HCT116 (cell line): ENCODE measurements around the gene MPV17L2. TPM values are rescaled to one million over a fixed set of nuclear protein-coding genes. Genes with fewer than 3 reads are reported as not detected.

Source experiments
- ATAC-seq: fragments of 200-7000 bp; cut with Tn5 transposase; 2 replicates; pipeline ENCODE4 v1.9.1; 2020; ENCODE audit warnings: mild to moderate bottlenecking, moderate library complexity
- BruUV-seq: library from RNA; stranded (reverse); fragments of 400-500 nt; replicated peaks from 2 replicates; lab custom pipeline; 2021; lab: Mats Ljungman, UMichigan
- CTCF ChIA-PET: fragments of 300-600 bp; sonication (Branson Sonifier 250); formaldehyde crosslinking; loops from one replicate; lab custom pipeline; 2021; ENCODE audit warnings: antibody characterized with exemption; lab: Charles Lee
- POLR2A ChIA-PET: fragments of 300-600, 350-600 bp; sonication (Branson Sonifier 250); formaldehyde crosslinking; loops from one replicate; lab custom pipeline; 2021; ENCODE audit warnings: antibody characterized with exemption; lab: Charles Lee
- RAD21 ChIA-PET, 2 experiments: fragments of 300-600 bp; sonication (Branson Sonifier 250); formaldehyde crosslinking; loops; one replicate each; lab custom pipeline; 2023; ENCODE audit warnings: low total read pairs in 2 of 2; ENCODE audit not compliant: uncharacterized antibody in 2 of 2, unreplicated experiment in 2 of 2, low non-redundant PET in 1 of 2; lab: Charles Lee
- DNase-seq: peaks from one replicate; pipeline ENCODE4 v3.0.0-alpha.2; 2010; ENCODE audit warnings: low read depth, low spot score
- H2AFZ ChIP-seq: fragments of 200-600 bp; shearing (Covaris generic), sonication (generic); 2 replicates; pipeline ENCODE4 v1.6.1; 2017; ENCODE audit warnings: low read depth, mixed run types, mixed read lengths, antibody characterized with exemption, low read length; ENCODE audit not compliant: poor library complexity, severe bottlenecking
- H3K27ac ChIP-seq: 2 replicates; pipeline ENCODE4 v1.5.1; 2012; ENCODE audit warnings: low read depth, low read length
- H3K27me3 ChIP-seq: fragments of 200-600 bp; sonication (generic); 2 replicates; pipeline ENCODE4 v1.6.1; 2016; ENCODE audit warnings: mixed run types, low read length, mixed read lengths; ENCODE audit not compliant: insufficient read depth
- H3K36me3 ChIP-seq, 2 experiments: fragments of 200-500 bp in 1 of 2; fragments of 200-600 bp in 1 of 2; sonication (Bioruptor generic) in 1 of 2; sonication (generic) in 1 of 2; 2 replicates each; pipeline versions ENCODE4 v1.5.1 to v1.6.1; 2014 to 2016; ENCODE audit warnings: low read length in 2 of 2, inconsistent platforms in 1 of 2, mixed read lengths in 1 of 2, mixed run types in 1 of 2; ENCODE audit not compliant: insufficient read depth in 2 of 2, control insufficient read depth in 1 of 2
- H3K4me1 ChIP-seq, 2 experiments: fragments of 200-600 bp in 1 of 2; sonication (generic) in 1 of 2; 2 replicates each; pipeline versions ENCODE4 v1.5.1 to v1.6.1; 2012 to 2017; ENCODE audit warnings: low read length in 2 of 2, inconsistent platforms in 1 of 2, mild to moderate bottlenecking in 1 of 2, mixed read lengths in 1 of 2, mixed run types in 1 of 2, moderate library complexity in 1 of 2; ENCODE audit not compliant: insufficient read depth in 2 of 2, control insufficient read depth in 1 of 2
- H3K4me2 ChIP-seq: fragments of 200-600 bp; sonication (generic); 2 replicates; pipeline ENCODE4 v1.6.1; 2017; ENCODE audit warnings: mixed run types, low read length, mixed read lengths
- H3K4me3 ChIP-seq, 2 experiments: fragments of 200-600 bp in 1 of 2; sonication (generic) in 1 of 2; replicated peaks in 1 of 2; 2 replicates each; pipeline ENCODE4 v1.5.1; 2011 to 2016; ENCODE audit warnings: low read length in 2 of 2, control low read depth in 1 of 2, low read depth in 1 of 2, mild to moderate bottlenecking in 1 of 2, mixed read lengths in 1 of 2, mixed run types in 1 of 2
- H3K79me2 ChIP-seq: fragments of 200-600 bp; sonication (generic); 2 replicates; pipeline ENCODE4 v1.6.1; 2017; ENCODE audit warnings: mild to moderate bottlenecking, mixed run types, low read length, moderate library complexity, mixed read lengths; ENCODE audit not compliant: insufficient read depth
- H3K9ac ChIP-seq: fragments of 200-600 bp; sonication (generic); 2 replicates; pipeline ENCODE4 v1.6.1; 2016; ENCODE audit warnings: low read length, mixed read lengths
- H3K9me2 ChIP-seq: fragments of 200-600 bp; sonication (generic), shearing (Covaris generic); 2 replicates; pipeline ENCODE4 v1.6.1; 2017; ENCODE audit warnings: mixed run types, mild to moderate bottlenecking, moderate library complexity; ENCODE audit not compliant: insufficient read depth
- H3K9me3 ChIP-seq, 2 experiments: fragments of 200-500 bp in 1 of 2; fragments of 200-600 bp in 1 of 2; sonication (Bioruptor generic) in 1 of 2; sonication (generic) in 1 of 2; 2 replicates each; pipeline ENCODE4 v1.6.1; 2014 to 2017; ENCODE audit warnings: low read length in 2 of 2, mixed read lengths in 2 of 2, inconsistent platforms in 1 of 2, low read depth in 1 of 2, mild to moderate bottlenecking in 1 of 2, mixed run types in 1 of 2, moderate library complexity in 1 of 2; ENCODE audit not compliant: control insufficient read depth in 1 of 2, insufficient read depth in 1 of 2
- H4K20me1 ChIP-seq: fragments of 200-600 bp; sonication (generic), shearing (Covaris generic); 2 replicates; pipeline ENCODE4 v1.6.1; 2017; ENCODE audit warnings: mixed run types, mild to moderate bottlenecking, moderate library complexity; ENCODE audit not compliant: insufficient read depth
- CBX3 ChIP-seq: IDR thresholded peaks from 2 replicates; pipeline ENCODE4 v1.6.1; 2012; ENCODE audit warnings: low read depth
- CTCF ChIP-seq, 3 experiments: fragments of 200-600 bp in 1 of 3; sonication (generic) in 1 of 3; IDR thresholded peaks in 2 of 3; conservative IDR thresholded peaks in 1 of 3; 2 replicates each; pipeline ENCODE4 v1.5.1; 2012 to 2017; ENCODE audit warnings: low read depth in 2 of 3, low read length in 2 of 3, antibody characterized with exemption in 1 of 3, borderline replicate concordance in 1 of 3, control low read depth in 1 of 3, mild to moderate bottlenecking in 1 of 3, mixed read lengths in 1 of 3, mixed run types in 1 of 3, moderate library complexity in 1 of 3; ENCODE audit not compliant: insufficient read depth in 1 of 3
- EZH2phosphoT487 ChIP-seq: fragments of 200-600 bp; IDR thresholded peaks from 2 replicates; pipeline ENCODE4 v1.6.1; 2018; ENCODE audit warnings: antibody characterized with exemption, borderline replicate concordance
- SRF ChIP-seq: IDR thresholded peaks from 2 replicates; pipeline ENCODE4 v1.6.1; 2012; ENCODE audit warnings: low read depth
- TCF7L2 ChIP-seq: IDR thresholded peaks from 2 replicates; pipeline ENCODE4 v1.7.0; 2011; ENCODE audit warnings: borderline replicate concordance, inconsistent platforms; ENCODE audit not compliant: insufficient read depth, insufficient read length; ENCODE audit errors: extremely low read depth
- YY1 ChIP-seq: IDR thresholded peaks from 2 replicates; pipeline ENCODE4 v1.6.1; 2011; ENCODE audit warnings: low read length, low read depth, moderate library complexity, mild to moderate bottlenecking; ENCODE audit not compliant: insufficient replicate concordance; ENCODE audit errors: extremely low read depth
- ZBTB33 ChIP-seq: IDR thresholded peaks from 2 replicates; pipeline ENCODE4 v1.6.1; 2011; ENCODE audit warnings: mild to moderate bottlenecking, low read length, moderate library complexity; ENCODE audit not compliant: insufficient replicate concordance; ENCODE audit errors: extremely low read depth
- ZFX ChIP-seq: fragments of 450-650 bp; IDR thresholded peaks from 2 replicates; pipeline ENCODE4 v1.6.1; 2017
- intact Hi-C: fragments of 100-400 bp; cut with micrococcal nuclease; formaldehyde crosslinking; loops from 2 replicates; pipeline ENCODE4 v1.10.0; 2022
- total RNA-seq: library from RNA; stranded (reverse); gene quantifications from one replicate; pipeline ENCODE4 v1.2.1, GENCODE V29; 2021; ENCODE audit not compliant: unreplicated experiment

MPV17L2 gene
- total RNA-seq, 1 experiment from 2014 or later: 18.7 TPM

- no peak overlapping the region for H3K4me2 ChIP-seq
- ChIA-PET RAD21 (no interaction called here), CTCF (no interaction called here), POLR2A (no interaction called here)
- H3K9ac ChIP-seq: no peak overlapping the region
- no TSS peak for BruUV-seq
- intact Hi-C loops: no loop called here
- no peaks in the 10 kb centered on the region for H4K20me1 ChIP-seq
- DNase-seq (no peak), ATAC-seq (no peak)
- H3K9me2 ChIP-seq: no peaks in the 10 kb centered on the region
- no peak overlapping the region for H2AFZ ChIP-seq
- no peaks in the 10 kb centered on the region for H3K9me3 ChIP-seq
- no peak overlapping the region for H3K27ac ChIP-seq
- peaks cover 9 to 20% of the 10 kb centered on the region in 2 experiments; a peak in 3 of 4 replicates for H3K36me3 ChIP-seq
- H3K4me3 ChIP-seq: no peak overlapping the region
- TF ChIP-seq SRF: no peak
- no peak for TF ChIP-seq TCF7L2
- TF ChIP-seq ZFX: no peak
- TF ChIP-seq EZH2phosphoT487: no peak
- TF ChIP-seq YY1: no peak
- no peak for TF ChIP-seq CBX3
- no peak for TF ChIP-seq ZBTB33
- no peak for TF ChIP-seq CTCF (IDR thresholded peaks at IDR 0.05 in 2 of 3, conservative IDR thresholded peaks at IDR 0.05 in 1 of 3; ENCODE audit: borderline replicate concordance in 1 of 3, insufficient read depth in 1 of 3, low read depth in 2 of 3, low read length in 2 of 3)
- H3K4me1 ChIP-seq: no peaks in the 10 kb centered on the region
- H3K27me3 ChIP-seq: no peaks in the 10 kb centered on the region
- H3K79me2 ChIP-seq: no peaks in the 10 kb centered on the region
Measured at GRCh38 chr19:18145391-18145999, 47.5 kb upstream of the MPV17L2 start.
